IPS DF 6.9 (cell line): ENCODE results near the gene SRPRA.

ENCODE experiments used
- DNase-seq: peaks from one replicate; pipeline ENCODE4 v3.0.0-alpha.2; 2013; ENCODE audit warnings: low read depth, low spot score
- H3K27ac ChIP-seq: one replicate; pipeline ENCODE4 v1.5.1; 2013; ENCODE audit warnings: low read length, control low read depth
- H3K27me3 ChIP-seq: 2 replicates; pipeline ENCODE4 v1.6.1; 2013; ENCODE audit warnings: mild to moderate bottlenecking, low read length; ENCODE audit not compliant: control insufficient read depth, insufficient read depth
- H3K36me3 ChIP-seq: 2 replicates; pipeline ENCODE4 v1.6.1; 2013; ENCODE audit warnings: low read length; ENCODE audit not compliant: control insufficient read depth, insufficient read depth
- H3K4me1 ChIP-seq: 2 replicates; pipeline ENCODE4 v1.6.1; 2013; ENCODE audit warnings: low read length; ENCODE audit not compliant: control insufficient read depth, insufficient read depth
- H3K4me3 ChIP-seq: 2 replicates; pipeline ENCODE4 v1.5.1; 2013; ENCODE audit warnings: mild to moderate bottlenecking, low read length
- H3K9me3 ChIP-seq: 2 replicates; pipeline ENCODE4 v1.6.1; 2013; ENCODE audit warnings: low read length, inconsistent platforms; ENCODE audit not compliant: control insufficient read depth, insufficient read depth
- WGBS: extraction: QIAGEN DNeasy Blood & Tissue Kit; methylation state at CpG from one replicate; pipeline ENCODE4 v1.1.7; 2013; ENCODE audit warnings: mixed read lengths, missing lambda C conversion rate; ENCODE audit not compliant: insufficient read length, insufficient coverage; 5-methylcytosine and 5-hydroxymethylcytosine counted together

Gene SRPRA

DNA sequence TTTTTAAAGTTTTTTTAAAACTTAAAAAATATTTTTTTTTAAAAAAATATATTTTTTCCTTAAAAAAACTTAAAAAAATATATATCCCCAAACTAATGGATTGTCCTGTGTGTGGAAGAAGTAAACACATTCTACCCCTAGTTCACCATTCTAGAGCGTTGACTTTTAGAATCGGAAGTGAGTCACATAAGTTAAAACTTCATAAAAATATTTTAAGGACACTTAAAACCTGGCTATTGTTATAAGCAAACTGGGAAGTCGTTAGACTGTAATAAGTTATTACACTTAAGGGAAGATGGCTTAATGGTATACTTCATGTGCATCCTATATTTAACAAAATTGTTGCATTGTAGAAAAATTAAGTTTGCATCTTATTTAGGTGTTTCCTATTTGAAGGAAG lies 36.0 kb downstream of the SRPRA start:
- Histone ChIP-seq H3K9me3 (no peaks in the 10 kb centered on the region), H3K27ac (no peak overlapping the region), H3K36me3 (no peaks in the 10 kb centered on the region; the same call in 1 of the 2 replicates), H3K27me3 (no peaks in the 10 kb centered on the region), H3K4me1 (no peaks in the 10 kb centered on the region), H3K4me3 (no peak overlapping the region)
- no CpG with 5 or more reads among the region's 3 CpGs for WGBS
- no peak for DNase-seq

DNA sequence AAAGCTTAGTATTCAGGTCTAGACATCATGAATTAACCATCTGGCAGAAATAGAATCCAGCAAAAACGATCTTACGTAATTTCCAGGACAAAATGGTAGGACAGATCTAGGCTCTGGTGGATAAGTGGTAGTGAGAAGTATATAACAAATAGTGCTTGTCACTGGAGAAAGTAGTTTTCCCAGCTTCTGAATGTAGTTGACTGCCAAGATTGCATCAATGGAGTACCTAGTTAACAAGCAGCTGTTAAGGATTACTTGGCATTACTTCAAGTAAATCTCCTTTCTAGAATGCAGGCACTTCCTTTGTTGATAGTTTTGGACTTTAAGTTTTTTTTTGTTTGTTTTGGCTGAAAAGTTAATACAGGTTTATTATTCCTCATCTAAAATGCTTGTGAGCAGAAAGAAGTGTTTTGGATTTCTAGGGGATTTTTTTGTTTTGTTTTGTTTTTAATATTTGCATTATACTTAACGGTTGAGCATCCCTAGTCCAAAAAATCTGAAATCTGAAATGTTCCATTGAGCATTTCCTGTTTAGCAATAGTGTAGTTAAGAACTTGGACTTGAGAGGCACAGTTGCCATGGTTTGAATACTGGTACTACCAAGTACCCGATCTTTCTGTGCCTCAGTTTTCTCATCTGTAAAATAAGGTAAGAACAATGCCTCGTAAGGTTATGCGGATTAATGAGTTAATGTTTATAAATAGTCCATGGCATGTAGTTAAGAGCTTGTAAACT lies 36.8 kb downstream of the SRPRA start:
- DNase-seq = no peak
- Histone ChIP-seq H3K36me3 (no peaks in the 10 kb centered on the region; the same call in 1 of the 2 replicates), H3K4me3 (no peak overlapping the region), H3K9me3 (no peaks in the 10 kb centered on the region), H3K27ac (no peak overlapping the region), H3K27me3 (no peaks in the 10 kb centered on the region), H3K4me1 (no peaks in the 10 kb centered on the region)
- no CpG with 5 or more reads among the region's 6 CpGs for WGBS

DNA sequence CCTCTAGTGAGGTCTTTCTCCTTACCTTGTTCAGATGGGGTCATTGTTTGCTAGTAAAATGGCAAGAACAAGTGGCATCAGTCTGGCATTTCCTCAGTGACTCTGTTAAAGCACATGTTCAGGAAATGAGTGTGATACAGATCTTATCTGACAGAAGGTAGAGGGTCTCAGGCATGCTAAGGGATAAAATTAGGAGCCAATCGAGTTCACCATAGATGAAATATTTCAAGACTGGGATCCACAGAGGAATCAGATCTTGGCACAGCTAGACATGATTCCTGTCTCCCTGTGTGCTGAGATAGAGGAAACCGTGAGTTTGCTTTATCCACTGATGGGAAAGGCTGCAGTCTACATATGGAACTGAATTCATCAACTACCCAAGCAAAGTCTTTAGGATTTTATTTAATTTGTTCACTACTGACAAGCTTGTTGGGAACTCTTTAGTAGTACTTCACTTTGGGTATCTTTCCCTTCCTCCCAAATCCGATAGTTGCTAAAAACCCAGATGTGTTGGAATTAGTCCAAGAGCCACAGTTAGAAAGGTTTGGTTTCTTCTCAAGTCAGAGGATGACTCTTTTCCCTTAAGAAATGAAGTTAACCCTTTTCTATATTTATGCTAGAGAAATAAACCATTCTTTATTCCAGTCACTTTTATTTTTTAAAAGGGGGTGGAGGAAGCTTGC lies 38.7 kb downstream of the SRPRA start:
- Histone ChIP-seq H3K9me3 (no peaks in the 10 kb centered on the region), H3K4me1 (no peaks in the 10 kb centered on the region), H3K27ac (no peak overlapping the region), H3K36me3 (no peaks in the 10 kb centered on the region), H3K27me3 (no peaks in the 10 kb centered on the region), H3K4me3 (no peak overlapping the region)
- DNase-seq = no peak
- no CpG with 5 or more reads among the region's 3 CpGs for WGBS

DNA sequence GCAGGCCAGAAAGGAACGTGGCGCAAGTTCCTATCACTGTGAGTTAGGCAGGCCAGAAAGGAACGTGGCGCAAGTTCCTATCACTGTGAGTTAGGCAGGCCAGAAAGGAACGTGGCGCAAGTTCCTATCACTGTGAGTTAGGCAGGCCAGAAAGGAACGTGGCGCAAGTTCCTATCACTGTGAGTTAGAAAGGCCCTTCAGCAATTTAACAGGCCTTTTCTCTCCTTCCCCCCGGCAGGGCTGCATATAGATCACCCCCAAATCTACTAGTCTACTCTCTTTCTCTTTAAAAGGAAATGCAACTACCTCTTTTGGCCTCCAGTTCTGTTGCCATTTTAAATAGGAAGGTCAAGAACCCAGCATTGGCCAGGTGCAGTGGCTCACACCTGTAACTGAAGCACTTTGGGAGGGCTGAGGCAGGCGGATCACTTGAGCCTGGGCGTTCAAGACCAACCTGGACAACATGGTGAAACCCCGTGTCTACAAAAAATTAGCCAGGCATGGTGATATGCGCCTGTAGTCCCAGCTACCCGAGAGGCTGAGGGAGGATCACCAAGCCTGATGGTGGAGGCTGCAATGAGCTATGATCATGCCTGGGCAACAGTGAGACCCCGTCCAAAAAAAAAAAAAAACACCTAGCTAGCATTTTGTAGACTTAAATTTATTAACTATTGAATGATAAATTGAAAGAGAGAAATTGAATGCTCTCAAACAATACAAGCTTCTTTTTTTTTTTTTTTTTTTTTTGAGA lies 42.2 kb downstream of the SRPRA start:
- Histone ChIP-seq H3K4me3 (no peak overlapping the region), H3K36me3 (no peaks in the 10 kb centered on the region), H3K9me3 (no peaks in the 10 kb centered on the region), H3K4me1 (no peaks in the 10 kb centered on the region), H3K27me3 (no peaks in the 10 kb centered on the region), H3K27ac (no peak overlapping the region)
- no peak for DNase-seq
- WGBS = no CpG with 5 or more reads among the region's 15 CpGs

DNA sequence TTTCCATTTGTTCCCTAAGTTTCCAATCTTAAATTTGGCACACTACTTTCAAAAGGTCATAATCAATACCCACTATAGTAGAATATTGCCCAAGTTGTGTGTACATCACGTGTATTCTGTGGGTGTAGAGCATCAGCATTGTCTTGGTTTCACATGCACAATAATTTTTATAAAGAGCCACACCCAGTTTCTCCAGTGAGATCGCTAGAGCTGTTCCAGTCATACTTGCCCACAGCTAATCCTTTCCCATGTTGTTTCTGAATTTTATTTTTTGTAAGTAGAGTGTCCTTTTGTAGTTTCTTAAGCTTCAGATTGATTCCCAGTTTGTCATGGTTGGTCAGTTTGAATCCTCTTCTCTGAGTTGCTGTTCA lies 43.4 kb downstream of the SRPRA start:
- Histone ChIP-seq H3K27me3 (no peaks in the 10 kb centered on the region), H3K4me3 (no peak overlapping the region), H3K27ac (no peak overlapping the region), H3K36me3 (no peaks in the 10 kb centered on the region), H3K4me1 (no peaks in the 10 kb centered on the region), H3K9me3 (no peaks in the 10 kb centered on the region)
- no peak for DNase-seq
- no CpG with 5 or more reads among the region's 2 CpGs for WGBS

DNA sequence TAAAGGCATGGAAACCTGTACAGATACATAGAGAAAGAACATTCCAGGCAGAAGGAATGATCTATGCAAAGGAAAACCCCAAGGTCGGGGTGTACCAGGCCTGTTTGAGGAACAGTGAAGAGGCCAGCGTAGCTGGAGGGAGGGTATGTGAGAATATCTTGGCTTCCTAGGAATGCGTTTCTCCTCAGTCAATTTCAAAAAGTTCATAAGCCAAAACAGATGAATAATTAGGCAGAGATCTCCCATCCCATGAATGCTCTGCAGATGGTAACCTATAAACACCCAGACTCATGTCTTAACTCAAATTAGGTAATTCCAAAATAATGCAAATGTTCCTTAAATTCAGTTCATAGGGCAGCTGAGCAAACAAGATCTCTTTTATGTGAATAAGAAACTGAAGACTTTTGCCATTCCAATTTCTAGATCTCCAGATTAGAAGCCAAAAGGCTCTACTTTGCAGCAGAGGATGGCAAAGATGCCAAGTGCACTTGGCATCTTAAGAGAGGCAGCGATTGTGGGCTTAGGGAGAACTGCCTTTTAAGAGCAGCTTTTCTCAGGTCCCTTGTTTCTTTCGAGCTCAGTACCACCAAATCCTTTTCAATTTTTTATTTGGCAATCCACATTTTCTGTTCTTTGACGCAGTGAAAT lies 43.9 kb downstream of the SRPRA start:
- no CpG with 5 or more reads among the region's 6 CpGs for WGBS
- no peaks in the 10 kb centered on the region for H3K36me3 ChIP-seq
- H3K4me3 ChIP-seq = no peak overlapping the region
- H3K27ac ChIP-seq = no peak overlapping the region
- no peak for DNase-seq
- no peaks in the 10 kb centered on the region for H3K9me3 ChIP-seq
- H3K27me3 ChIP-seq = no peaks in the 10 kb centered on the region
- no peaks in the 10 kb centered on the region for H3K4me1 ChIP-seq

DNA sequence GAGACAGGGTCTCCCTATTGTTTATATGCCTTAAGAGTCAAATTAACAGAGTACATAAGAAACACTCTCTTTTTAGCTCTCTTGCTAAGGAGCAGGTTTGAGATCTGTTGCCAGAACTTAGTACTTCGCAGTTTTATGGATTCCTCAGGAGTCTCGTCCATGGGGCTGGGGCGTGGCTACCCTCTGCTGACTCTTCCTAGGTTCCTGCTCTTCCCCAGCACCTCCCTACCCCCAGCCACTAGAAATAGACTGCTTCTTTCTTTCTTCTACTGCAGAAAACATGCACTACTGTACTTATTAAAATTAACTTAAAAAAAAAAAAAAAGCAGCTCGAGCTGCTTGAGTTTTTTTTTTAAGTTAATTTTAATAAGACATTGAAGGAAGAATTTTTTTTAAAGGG lies 49.1 kb downstream of the SRPRA start:
- H3K36me3 ChIP-seq = no peaks in the 10 kb centered on the region
- H3K9me3 ChIP-seq = no peaks in the 10 kb centered on the region
- 100% methylated on average over 1 of the region's 4 CpGs for WGBS
- H3K27me3 ChIP-seq = no peaks in the 10 kb centered on the region
- no peak overlapping the region for H3K27ac ChIP-seq
- no peak for DNase-seq
- H3K4me1 ChIP-seq = no peaks in the 10 kb centered on the region
- H3K4me3 ChIP-seq = no peak overlapping the region

DNA sequence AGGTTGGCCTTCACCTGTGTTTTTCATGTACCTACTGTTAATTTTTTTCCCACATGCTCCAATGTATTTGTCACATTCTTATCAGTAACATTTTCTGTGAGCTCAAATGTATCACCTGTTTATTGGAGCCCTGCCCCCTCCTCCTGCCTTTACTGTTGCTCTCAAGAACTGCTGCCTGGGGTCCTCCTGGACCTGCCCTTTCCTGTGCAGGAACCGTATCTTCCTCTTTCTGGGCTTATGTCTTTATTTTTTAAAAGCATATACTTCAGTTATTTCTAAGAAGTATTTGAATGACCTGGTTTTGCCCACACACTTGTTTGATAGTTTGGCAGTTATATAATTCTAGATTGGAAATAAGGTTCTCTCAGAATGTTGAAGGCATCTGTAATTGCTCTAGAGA lies 51.2 kb downstream of the SRPRA start:
- Histone ChIP-seq H3K4me3 (no peak overlapping the region), H3K9me3 (no peaks in the 10 kb centered on the region), H3K4me1 (no peaks in the 10 kb centered on the region), H3K27ac (no peak overlapping the region), H3K36me3 (no peaks in the 10 kb centered on the region), H3K27me3 (no peaks in the 10 kb centered on the region)
- WGBS = no CpG with 5 or more reads among the region's 1 CpG
- no peak for DNase-seq

DNA sequence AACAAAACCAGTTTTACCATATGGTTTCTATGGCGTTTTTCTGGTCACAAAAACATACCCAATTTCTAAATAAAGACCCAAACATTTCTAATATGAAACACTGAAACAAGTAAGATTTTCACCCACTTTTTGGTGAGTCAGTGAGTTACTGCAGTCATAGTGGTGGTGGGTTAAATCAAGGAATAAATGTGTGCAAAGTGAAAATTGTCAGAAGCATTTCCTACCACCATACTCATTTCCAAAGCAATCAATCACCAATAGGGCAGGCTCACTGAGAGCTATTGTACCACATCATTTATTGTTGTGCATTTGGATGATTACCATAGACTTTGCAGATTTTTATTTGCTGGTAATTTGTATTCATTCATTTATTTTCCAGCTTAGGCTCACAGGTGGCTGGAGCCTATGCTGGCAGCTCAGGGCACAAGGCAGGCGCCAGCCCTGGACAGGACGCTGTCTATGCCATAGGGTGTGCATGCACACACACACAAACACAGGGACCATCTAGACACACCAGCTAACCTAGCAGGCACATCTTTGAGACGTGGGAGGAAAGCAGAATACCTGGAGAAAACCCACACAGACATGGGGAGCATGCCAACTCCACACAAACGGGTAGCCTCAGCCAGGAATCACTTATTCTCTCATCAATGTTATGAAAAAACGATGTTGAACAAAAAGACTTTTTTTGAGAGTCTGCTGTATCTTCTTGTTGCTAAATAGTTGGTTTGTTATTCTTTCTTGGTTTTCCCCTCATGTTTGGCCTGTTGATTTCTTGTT lies 52.0 kb downstream of the SRPRA start:
- H3K36me3 ChIP-seq = no peaks in the 10 kb centered on the region
- H3K4me1 ChIP-seq = no peaks in the 10 kb centered on the region
- H3K27me3 ChIP-seq = no peaks in the 10 kb centered on the region
- H3K27ac ChIP-seq = no peak overlapping the region
- whole genome bisulfite sequencing = no CpG with 5 or more reads among the region's 6 CpGs
- no peak for DNase-seq
- H3K4me3 ChIP-seq = no peak overlapping the region; the same call in 1 of the 2 replicates
- H3K9me3 ChIP-seq = no peaks in the 10 kb centered on the region

DNA sequence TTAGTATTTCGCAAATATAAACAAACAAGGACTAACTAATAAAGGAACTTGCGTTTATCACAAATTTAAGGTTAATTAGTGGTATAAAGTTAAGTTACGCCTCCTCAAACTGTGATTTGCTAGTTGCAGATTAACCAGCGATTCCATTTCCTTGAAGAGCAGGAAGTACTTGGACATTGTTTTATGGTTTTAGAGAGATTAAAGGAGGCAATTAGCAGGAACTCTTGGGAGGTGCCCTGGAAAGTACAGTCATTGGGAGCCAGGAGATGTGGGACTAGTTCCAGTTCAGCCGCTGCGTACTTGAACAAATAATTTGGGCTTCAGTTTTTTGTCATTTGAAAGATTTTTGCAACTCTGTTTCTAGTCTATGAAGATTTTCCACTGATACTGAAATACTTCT lies 53.9 kb downstream of the SRPRA start:
- Histone ChIP-seq H3K9me3 (no peaks in the 10 kb centered on the region), H3K4me1 (0 out of 2 replicates have a peak, but pooled peaks cover 2% of the 10 kb centered on the region), H3K36me3 (no peaks in the 10 kb centered on the region), H3K27me3 (no peaks in the 10 kb centered on the region), H3K4me3 (no peak overlapping the region), H3K27ac (no peak overlapping the region)
- no peak for DNase-seq
- WGBS = no CpG with 5 or more reads among the region's 6 CpGs
